GM12874 (cell line): ENCODE results near the gene EMC8.

Experiments used
- CTCF ChIP-seq: IDR thresholded peaks from 2 replicates; pipeline ENCODE4 v1.5.1; 2011; ENCODE audit warnings: low read depth, mild to moderate bottlenecking, control low read depth, low read length, moderate library complexity; ENCODE audit not compliant: insufficient read depth

Gene EMC8

GRCh38 chr16:85833219-85833920 is 34.0 kb upstream of the EMC8 start:
- no peak for TF ChIP-seq CTCF

DNA sequence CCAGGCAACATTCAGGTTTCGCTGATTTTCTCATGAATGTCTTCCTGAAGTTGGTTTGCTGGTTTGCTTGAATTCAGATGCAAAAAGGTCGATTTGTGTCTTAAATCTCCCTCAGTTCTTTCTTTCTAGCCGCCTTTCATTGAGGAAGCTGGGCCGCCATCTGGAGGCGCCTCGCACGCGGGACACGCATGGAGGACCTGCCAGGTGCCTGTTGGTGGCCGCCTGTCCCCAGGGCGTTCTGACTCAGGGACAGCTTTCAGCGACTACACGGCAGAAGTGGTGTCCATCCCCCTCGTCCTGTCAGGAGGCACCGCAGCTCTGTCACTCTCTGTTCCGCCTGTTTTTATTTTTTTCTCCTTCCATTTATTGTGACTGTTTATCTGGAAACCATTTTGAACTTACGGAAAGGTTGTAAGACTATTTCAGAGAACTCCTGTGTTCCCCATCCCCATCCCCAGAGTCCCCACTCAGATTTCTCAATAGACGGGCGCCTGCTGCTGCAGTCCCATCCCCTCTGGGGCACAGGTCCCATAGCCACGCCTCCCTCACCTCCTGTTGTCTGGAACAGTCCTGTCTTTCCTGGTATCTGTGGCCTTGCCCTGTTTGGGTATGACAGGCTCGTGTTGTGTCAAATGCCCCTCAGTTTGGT is 33.4 kb upstream of the EMC8 start:
- no peak for TF ChIP-seq CTCF

GRCh38 chr16:85830821-85831220 is 31.5 kb upstream of the EMC8 start:
- TF ChIP-seq CTCF = no peak

DNA sequence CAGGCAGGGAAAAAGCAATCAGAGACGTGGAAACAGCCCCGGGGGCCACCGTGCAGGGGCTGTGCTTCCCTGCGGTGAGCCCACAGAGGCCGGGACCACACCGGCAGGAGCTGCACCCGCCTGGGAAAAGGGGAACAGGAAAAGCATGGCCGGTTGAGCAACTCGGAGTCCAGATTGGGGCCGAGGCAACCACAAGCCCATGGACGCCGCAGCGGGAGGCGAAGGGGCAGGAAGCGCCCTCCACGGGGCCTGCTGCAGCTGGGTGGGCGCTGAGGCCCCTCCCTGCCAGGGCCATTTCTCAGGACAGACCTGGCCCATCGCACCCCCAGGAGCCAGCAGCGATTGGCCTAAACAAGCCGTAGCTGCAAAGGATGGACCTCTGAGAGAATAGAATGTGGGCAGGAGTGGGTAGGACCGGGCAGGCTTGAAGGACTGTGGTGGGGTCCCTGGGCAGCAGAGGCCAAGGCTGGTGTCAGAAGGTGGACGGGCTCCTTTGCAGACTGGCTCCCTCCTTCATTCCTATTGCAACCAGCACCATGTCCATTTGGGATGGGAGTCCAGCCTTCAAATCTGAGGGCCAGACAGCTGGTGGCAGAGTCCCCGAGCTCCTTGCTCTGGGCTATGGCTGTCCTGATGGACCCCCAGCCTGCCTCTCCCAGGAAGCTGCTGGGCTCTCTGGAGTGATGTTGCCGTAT is 30.6 kb upstream of the EMC8 start:
- no peak for TF ChIP-seq CTCF

DNA sequence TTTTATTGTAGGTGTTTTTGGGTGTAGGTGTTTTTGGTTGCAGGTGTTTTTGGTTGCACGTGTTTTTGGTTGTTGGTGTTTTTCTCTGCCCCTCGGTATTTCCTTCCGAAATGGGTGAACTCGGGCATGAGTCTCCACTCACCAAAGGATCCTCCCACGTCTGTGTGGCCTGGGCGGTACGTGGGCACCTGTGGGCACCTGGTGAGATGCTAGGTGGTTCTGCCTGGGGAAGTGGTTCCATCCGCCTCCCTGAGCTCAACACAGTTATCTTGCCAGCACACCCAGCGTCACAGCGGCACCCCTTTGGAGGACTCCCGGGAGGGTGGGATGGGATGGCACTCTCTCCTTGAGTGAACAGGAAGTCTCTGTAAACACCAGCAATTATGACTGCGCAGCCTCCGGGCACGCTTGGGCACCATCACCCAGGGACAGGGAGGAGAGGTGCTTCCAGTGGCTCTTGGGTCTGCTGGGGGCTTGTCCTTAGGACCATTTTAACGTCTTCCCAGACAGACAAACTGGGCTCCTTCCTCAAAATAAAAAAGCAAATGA is 29.9 kb upstream of the EMC8 start:
- TF ChIP-seq CTCF = no peak

GRCh38 chr16:85828166-85828565 is 28.8 kb upstream of the EMC8 start:
- no peak for TF ChIP-seq CTCF

GRCh38 chr16:85826686-85827247 is 27.4 kb upstream of the EMC8 start:
- TF ChIP-seq CTCF = no peak
